ENCODE data around the gene CDK3.

DNA sequence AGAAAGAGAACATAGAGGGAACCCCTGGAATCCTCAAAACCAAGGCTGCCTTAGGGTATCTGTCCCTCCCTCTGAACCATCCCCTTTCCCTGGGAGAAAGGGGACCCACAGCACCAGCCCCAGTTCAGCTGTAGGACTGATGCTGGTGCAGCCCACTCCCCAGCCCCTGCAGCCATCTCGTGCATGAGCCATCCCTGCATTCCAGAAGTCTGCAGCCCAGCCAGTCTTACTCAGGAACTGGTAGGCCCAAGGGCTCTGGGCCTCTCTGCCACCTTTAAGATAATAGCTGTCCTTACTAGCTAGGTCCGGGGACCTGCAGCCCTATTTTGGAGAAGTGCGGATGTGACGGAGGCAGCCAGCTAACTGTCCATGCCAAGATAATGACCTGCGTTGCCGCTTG, 32.5 kb downstream of the CDK3 start:
- TF ChIP-seq POLR2A (IDR thresholded peaks at IDR 0.05; ENCODE audit: borderline replicate concordance, extremely low read depth, insufficient read depth, insufficient read length) (no peak), JUND (IDR thresholded peaks at IDR 0.05) (no peak)
